GM21576 (cell line): ENCODE results near the gene ETS2.

Experiments used
- ATAC-seq: cut with Tn5 transposase; IDR thresholded peaks from one replicate; pipeline ENCODE4 v1.9.1; 2021; ENCODE audit warnings: mild to moderate bottlenecking, moderate library complexity; ENCODE audit not compliant: unreplicated experiment

ETS2 gene

DNA sequence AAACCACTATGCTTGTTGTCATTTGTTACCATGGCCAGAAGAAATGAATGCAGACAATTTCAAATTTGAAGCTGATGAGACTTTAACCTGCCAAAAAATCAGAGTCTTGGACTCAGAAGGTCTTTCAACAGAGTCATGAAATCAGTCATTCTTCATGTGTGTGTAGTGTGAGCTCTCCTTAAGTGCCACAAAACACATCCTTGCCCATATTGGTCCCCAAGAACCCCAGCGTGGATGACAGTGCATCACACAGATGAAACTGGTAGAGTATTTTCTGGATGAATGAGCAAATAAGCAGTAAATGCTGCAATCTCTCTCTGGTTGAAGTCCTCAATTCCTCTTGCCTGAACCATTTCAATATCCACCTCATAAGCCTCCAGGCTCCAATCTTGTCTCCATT lies 28.7 kb upstream of the ETS2 start:
- ATAC-seq, result no peak

GRCh38 chr21:38777531-38777930 lies 28.2 kb upstream of the ETS2 start:
- no peak for ATAC-seq

- ATAC-seq, result no peak
Observed at GRCh38 chr21:38780879-38781278, 24.9 kb upstream of the ETS2 start.

GRCh38 chr21:38784458-38785266 lies 21.1 kb upstream of the ETS2 start:
- ATAC-seq, result no peak

DNA sequence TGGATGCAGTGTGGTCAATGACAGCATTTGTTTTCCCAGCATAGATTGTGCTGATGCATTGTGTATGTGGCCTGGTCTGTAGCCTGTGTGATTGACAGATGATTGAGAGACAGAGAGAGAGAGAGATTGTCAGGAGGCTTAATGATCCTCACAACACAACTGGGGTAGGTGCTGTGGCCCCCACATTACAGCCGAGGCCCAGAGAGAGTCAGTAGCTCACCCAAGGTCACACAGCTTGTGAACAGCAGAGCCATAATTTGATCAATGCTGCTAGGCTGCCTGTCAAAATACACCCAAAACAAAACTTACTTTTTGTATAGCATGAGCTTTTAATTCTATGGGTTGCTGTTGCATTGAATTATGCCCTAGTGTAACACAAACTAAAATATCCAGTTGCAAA lies 20.2 kb upstream of the ETS2 start:
- ATAC-seq, result no peak

GRCh38 chr21:38787016-38787415 lies 18.7 kb upstream of the ETS2 start:
- no peak for ATAC-seq

GRCh38 chr21:38787461-38788274 lies 18.1 kb upstream of the ETS2 start:
- ATAC-seq, result no peak

GRCh38 chr21:38788275-38788905 lies 17.3 kb upstream of the ETS2 start:
- ATAC-seq, result no peak

GRCh38 chr21:38789275-38789674 lies 16.5 kb upstream of the ETS2 start:
- ATAC-seq, result no peak

DNA sequence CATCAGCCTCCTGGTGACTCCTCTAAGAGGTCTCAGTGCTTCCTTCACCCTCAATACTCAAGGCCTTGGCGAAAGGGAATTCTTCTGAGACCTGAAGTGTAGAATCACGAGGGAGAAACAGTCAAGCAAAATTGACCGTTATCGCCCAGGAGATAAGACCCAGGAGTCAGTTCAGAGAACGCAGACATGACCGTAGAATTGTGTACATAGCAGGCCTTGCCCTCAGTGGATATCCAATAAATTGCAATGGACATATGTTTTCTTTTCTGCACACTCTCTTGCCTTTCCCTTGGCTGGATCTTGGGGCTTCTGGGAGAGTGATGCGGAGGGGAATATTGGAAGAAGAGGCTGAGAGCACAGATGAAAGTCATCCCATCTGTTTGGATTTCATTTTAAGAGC lies 15.7 kb upstream of the ETS2 start:
- ATAC-seq, result no peak

- ATAC-seq, result no peak
Observed at GRCh38 chr21:38790961-38791360, 14.8 kb upstream of the ETS2 start.

DNA sequence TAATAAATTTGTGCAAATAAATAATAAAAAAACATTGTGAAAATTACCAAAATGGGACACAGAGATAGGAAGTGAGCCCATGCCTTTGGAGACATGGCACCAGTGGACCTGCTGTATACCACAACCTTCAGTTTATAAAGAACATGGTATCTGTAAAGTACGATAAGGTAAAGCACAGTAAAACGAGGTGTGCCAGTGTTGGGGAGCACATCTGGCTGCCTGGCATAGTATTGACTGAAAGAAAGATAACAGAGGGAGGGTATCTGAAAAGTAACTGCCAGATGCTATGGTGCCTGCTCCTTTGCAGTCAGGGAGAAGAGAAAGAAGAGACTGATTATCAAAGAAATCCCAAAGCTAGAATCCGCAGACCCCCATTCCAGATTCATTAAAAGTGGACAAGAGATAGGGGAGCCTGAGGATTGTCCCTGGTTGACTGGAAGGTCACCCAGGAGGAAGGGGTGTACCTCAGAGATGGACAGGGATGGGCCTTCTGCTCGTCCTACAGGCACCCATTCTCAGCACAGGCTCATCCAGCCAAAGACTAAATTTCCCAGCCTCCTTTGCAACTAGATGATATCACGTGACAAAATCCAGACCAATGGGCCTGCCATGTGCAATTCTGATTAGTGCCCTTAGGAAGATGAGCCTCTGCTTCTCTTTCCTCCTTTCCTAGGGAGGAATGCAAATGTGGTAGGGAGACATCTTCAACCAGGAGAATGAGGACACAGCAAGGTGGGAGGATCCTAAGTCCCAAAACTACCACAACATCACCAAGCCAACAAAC lies 12.9 kb upstream of the ETS2 start:
- no peak for ATAC-seq

GRCh38 chr21:38793926-38794713 lies 11.6 kb upstream of the ETS2 start:
- no peak for ATAC-seq

- no peak for ATAC-seq
Observed at GRCh38 chr21:38794978-38795377, 10.8 kb upstream of the ETS2 start.

DNA sequence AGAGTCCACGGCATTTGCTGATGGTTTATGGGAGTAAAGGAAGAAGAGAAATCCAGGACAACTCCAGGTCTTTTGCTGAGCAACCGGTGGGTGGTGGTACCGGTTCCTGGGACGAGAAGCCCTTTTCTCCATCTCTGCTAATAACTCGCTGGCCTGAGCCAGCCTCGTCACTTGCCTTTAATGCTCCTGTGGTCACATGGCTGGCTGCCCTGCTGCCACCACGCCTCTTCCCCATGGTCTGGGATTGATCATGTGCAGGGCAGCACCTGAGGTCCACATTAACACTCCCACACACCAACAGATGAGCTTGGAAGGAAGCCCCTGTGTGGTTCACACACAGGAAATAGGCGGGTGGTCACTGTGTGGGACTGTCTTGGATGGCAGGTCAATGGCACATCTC lies 10.3 kb upstream of the ETS2 start:
- ATAC-seq, result no peak

DNA sequence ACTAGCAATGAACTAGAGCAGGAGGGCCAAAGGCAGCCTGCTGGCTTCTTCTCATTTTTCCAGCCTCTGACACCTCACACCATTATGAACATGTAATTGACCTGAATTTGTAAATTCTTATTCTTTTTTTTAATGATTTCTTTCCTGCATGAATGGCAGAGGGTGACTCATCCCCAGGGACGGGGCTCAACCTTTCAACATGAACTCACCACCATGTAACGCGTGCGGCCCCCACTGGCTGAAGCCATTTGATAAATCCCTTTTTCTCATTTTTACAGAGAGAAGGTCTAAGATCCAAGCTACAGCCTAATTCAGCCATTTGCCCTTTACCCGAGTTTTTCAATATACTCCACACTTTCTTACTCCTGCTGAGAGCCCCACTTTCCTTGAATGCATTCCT lies 9.3 kb upstream of the ETS2 start:
- ATAC-seq, result no peak

DNA sequence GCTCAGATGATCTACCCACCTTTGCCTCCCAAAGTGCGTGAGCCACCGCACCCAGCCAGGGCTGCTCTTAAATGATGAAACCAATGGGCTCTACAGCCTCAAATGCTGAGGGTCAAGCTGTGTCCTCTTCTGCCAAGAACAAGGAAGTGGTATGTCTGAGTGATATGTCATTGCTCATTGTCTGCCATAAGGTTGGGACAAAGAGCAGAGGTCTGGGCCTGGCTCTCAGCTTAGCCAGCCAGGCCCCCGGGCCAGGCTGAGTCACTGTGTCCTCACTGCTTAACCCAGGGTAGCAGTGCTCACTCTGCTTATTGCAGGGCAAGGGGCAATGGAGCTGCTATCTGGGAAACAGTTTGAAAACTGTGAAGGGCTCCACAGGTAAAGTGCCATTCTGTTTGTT lies 8.3 kb upstream of the ETS2 start:
- ATAC-seq, result no peak

GRCh38 chr21:38798081-38798480 lies 7.6 kb upstream of the ETS2 start:
- ATAC-seq, result no peak

- no peak for ATAC-seq
Observed at GRCh38 chr21:38798481-38798882, 7.2 kb upstream of the ETS2 start.

- ATAC-seq, result no peak
Observed at GRCh38 chr21:38800046-38800758, 5.5 kb upstream of the ETS2 start.
